RWPE2 (cell line): Measurements from ENCODE around the gene RNASE8.

Experiments used
- ATAC-seq: fragments of 200-7000 bp; cut with Tn5 transposase; 3 replicates; pipeline ENCODE4 v1.9.1; 2021; ENCODE audit warnings: low read depth
- DNase-seq: peaks from one replicate; pipeline ENCODE4 v3.0.0-alpha.2; 2020; ENCODE audit warnings: low spot score
- H3K27ac ChIP-seq: fragments of 450-650 bp; 2 replicates; pipeline ENCODE4 v1.5.1; 2017; ENCODE audit warnings: mild to moderate bottlenecking; ENCODE audit not compliant: poor library complexity, severe bottlenecking
- H3K27me3 ChIP-seq: fragments of 250-450 bp; sonication (Bioruptor Pico); 2 replicates; pipeline ENCODE4 v1.5.1; 2021; ENCODE audit warnings: mild to moderate bottlenecking, moderate library complexity; ENCODE audit not compliant: insufficient read depth, poor library complexity, severe bottlenecking
- H3K36me3 ChIP-seq: fragments of 250-450 bp; sonication (Bioruptor Pico); 2 replicates; pipeline ENCODE4 v1.5.1; 2020; ENCODE audit warnings: low read depth, mild to moderate bottlenecking, moderate library complexity
- H3K4me1 ChIP-seq: fragments of 250-450 bp; sonication (Bioruptor Pico); 2 replicates; pipeline ENCODE4 v1.5.1; 2021; ENCODE audit warnings: mild to moderate bottlenecking, moderate library complexity; ENCODE audit not compliant: insufficient read depth, poor library complexity, severe bottlenecking
- H3K4me3 ChIP-seq: fragments of 250-450 bp; sonication (Bioruptor Pico); 2 replicates; pipeline ENCODE4 v1.5.1; 2021; ENCODE audit warnings: mild to moderate bottlenecking, moderate library complexity; ENCODE audit not compliant: severe bottlenecking
- H3K9me3 ChIP-seq: fragments of 250-450 bp; sonication (Bioruptor Pico); 2 replicates; pipeline ENCODE4 v1.5.1; 2021; ENCODE audit warnings: mild to moderate bottlenecking, moderate library complexity; ENCODE audit not compliant: severe bottlenecking
- CTCF ChIP-seq: fragments of 450-650 bp; IDR thresholded peaks from one replicate; pipeline ENCODE4 v1.5.1; 2017; ENCODE audit warnings: mild to moderate bottlenecking, moderate library complexity; ENCODE audit not compliant: poor library complexity, severe bottlenecking

RNASE8 gene

GRCh38 chr14:21087294-21088091, 29.9 kb downstream of the RNASE8 start:
- Histone ChIP-seq H3K27ac (no peak overlapping the region), H3K9me3 (no peaks in the 10 kb centered on the region), H3K4me1 (no peaks in the 10 kb centered on the region), H3K4me3 (no peak overlapping the region), H3K36me3 (peaks cover 33% of the 10 kb centered on the region), H3K27me3 (no peaks in the 10 kb centered on the region)
- DNase-seq = no peak
- peak; percentile 63 for ATAC-seq
- no peak for TF ChIP-seq CTCF

- H3K4me3 ChIP-seq = no peak overlapping the region
- no peaks in the 10 kb centered on the region for H3K27me3 ChIP-seq
- DNase-seq (no peak), ATAC-seq (no peak)
- no peaks in the 10 kb centered on the region for H3K9me3 ChIP-seq
- TF ChIP-seq CTCF = no peak
- H3K4me1 ChIP-seq = no peaks in the 10 kb centered on the region
- H3K36me3 ChIP-seq = peaks cover 34% of the 10 kb centered on the region
- no peak overlapping the region for H3K27ac ChIP-seq
Measured at GRCh38 chr14:21088687-21089086, 31.1 kb downstream of the RNASE8 start.

GRCh38 chr14:21089271-21089670, 31.6 kb downstream of the RNASE8 start:
- H3K36me3 ChIP-seq = peaks cover 34% of the 10 kb centered on the region
- H3K4me1 ChIP-seq = no peaks in the 10 kb centered on the region
- H3K4me3 ChIP-seq = no peak overlapping the region
- no peak for DNase-seq
- no peaks in the 10 kb centered on the region for H3K27me3 ChIP-seq
- no peak for TF ChIP-seq CTCF
- H3K27ac ChIP-seq = no peak overlapping the region
- no peak for ATAC-seq
- no peaks in the 10 kb centered on the region for H3K9me3 ChIP-seq

- Histone ChIP-seq H3K4me1 (no peaks in the 10 kb centered on the region), H3K4me3 (no peak overlapping the region), H3K27me3 (no peaks in the 10 kb centered on the region), H3K27ac (no peak overlapping the region), H3K9me3 (no peaks in the 10 kb centered on the region), H3K36me3 (peaks cover 34% of the 10 kb centered on the region)
- no peak for TF ChIP-seq CTCF
- DNase-seq (no peak), ATAC-seq (no peak)
Measured at GRCh38 chr14:21089877-21090193, 32.2 kb downstream of the RNASE8 start.

- DNase-seq (no peak), ATAC-seq (no peak)
- H3K27me3 ChIP-seq = no peaks in the 10 kb centered on the region
- no peaks in the 10 kb centered on the region for H3K9me3 ChIP-seq
- H3K4me3 ChIP-seq = no peak overlapping the region
- H3K36me3 ChIP-seq = peaks cover 29% of the 10 kb centered on the region
- H3K4me1 ChIP-seq = no peaks in the 10 kb centered on the region
- no peak overlapping the region for H3K27ac ChIP-seq
- TF ChIP-seq CTCF = peak; percentile 46
Measured at GRCh38 chr14:21090194-21090939, 32.7 kb downstream of the RNASE8 start.
